A673 (cell line): ENCODE data around the gene KPNA5. TPM values are rescaled to one million over a fixed set of nuclear protein-coding genes. Genes with fewer than 3 reads are reported as not detected.
"Not testable (repeated sequence)": the region's sequence is repeated elsewhere in the genome, so short reads cannot be mapped to it uniquely, and the experiment has no call there.

ENCODE experiments used
- BruUV-seq: library from RNA; stranded (reverse); fragments of 400-500 nt; replicated peaks from 2 replicates; lab custom pipeline; 2021; lab: Mats Ljungman, UMichigan
- CTCF ChIA-PET: fragments of 300-600 bp; sonication (Branson Sonifier 250); formaldehyde crosslinking; loops from one replicate; lab custom pipeline; 2022; ENCODE audit warnings: antibody characterized with exemption; lab: Charles Lee
- POLR2A ChIA-PET: fragments of 300-600 bp; sonication (Branson Sonifier 250); formaldehyde crosslinking; loops from one replicate; lab custom pipeline; 2022; ENCODE audit warnings: antibody characterized with exemption; ENCODE audit not compliant: low non-redundant PET; lab: Charles Lee
- DNase-seq: peaks from one replicate; pipeline ENCODE4 v3.0.0-alpha.2; 2015; ENCODE audit warnings: low spot score
- H3K27ac ChIP-seq: fragments of 200-600 bp; sonication (generic); 2 replicates; pipeline ENCODE4 v1.5.1; 2016; ENCODE audit warnings: mixed run types, low read depth, mild to moderate bottlenecking, mixed read lengths, antibody characterized with exemption, low read length; ENCODE audit not compliant: poor library complexity, severe bottlenecking
- H3K27me3 ChIP-seq: fragments of 200-600 bp; sonication (generic); replicated peaks from 2 replicates; pipeline ENCODE4 v1.6.1; 2017; ENCODE audit warnings: mixed run types, low read depth, mild to moderate bottlenecking, mixed read lengths, antibody characterized with exemption, low read length; ENCODE audit not compliant: insufficient read depth, poor library complexity
- H3K36me3 ChIP-seq: fragments of 200-600 bp; sonication (generic); 2 replicates; pipeline ENCODE4 v1.6.1; 2016; ENCODE audit warnings: mixed run types, mild to moderate bottlenecking, mixed read lengths, antibody characterized with exemption, low read length; ENCODE audit not compliant: insufficient read depth, poor library complexity, severe bottlenecking
- H3K4me1 ChIP-seq: fragments of 200-600 bp; sonication (generic); 2 replicates; pipeline ENCODE4 v1.6.1; 2017; ENCODE audit warnings: mixed run types, mild to moderate bottlenecking, mixed read lengths, antibody characterized with exemption, low read length; ENCODE audit not compliant: insufficient read depth, poor library complexity, severe bottlenecking
- H3K4me3 ChIP-seq: fragments of 200-600 bp; sonication (generic); 2 replicates; pipeline ENCODE4 v1.5.1; 2016; ENCODE audit warnings: low read depth, mixed run types, mild to moderate bottlenecking, mixed read lengths, low read length; ENCODE audit not compliant: poor library complexity, severe bottlenecking
- H3K9me3 ChIP-seq: fragments of 200-600 bp; sonication (generic); 2 replicates; pipeline ENCODE4 v1.6.1; 2016; ENCODE audit warnings: mixed run types, low read depth, mild to moderate bottlenecking, mixed read lengths, antibody characterized with exemption, low read length; ENCODE audit not compliant: poor library complexity, severe bottlenecking
- CTCF ChIP-seq: fragments of 300-800, 200-600 bp; sonication (generic); conservative IDR thresholded peaks from 2 replicates; pipeline ENCODE4 v1.5.1; 2017; ENCODE audit warnings: low read depth, mild to moderate bottlenecking, antibody characterized with exemption, low read length, moderate library complexity, mixed read lengths
- EZH2 ChIP-seq: fragments of 200-600 bp; sonication (generic); IDR thresholded peaks from 2 replicates; pipeline ENCODE4 v1.6.1; 2017; ENCODE audit warnings: borderline replicate concordance, low read depth, mild to moderate bottlenecking, mixed read lengths, antibody characterized with exemption, low read length; ENCODE audit not compliant: poor library complexity, severe bottlenecking
- intact Hi-C: fragments of 100-400 bp; cut with micrococcal nuclease; formaldehyde crosslinking; loops from one replicate; pipeline ENCODE4 v1.10.0; 2022; ENCODE audit not compliant: unreplicated experiment
- total RNA-seq: library from RNA; stranded (reverse); gene quantifications from 2 replicates; pipeline ENCODE4 v1.2.3, GENCODE V29; 2021

The KPNA5 gene
- total RNA-seq, 1 experiment from 2014 or later = 19.4 TPM

GRCh38 chr6:116661594-116661993 lies 19.4 kb upstream of the KPNA5 start:
- intact Hi-C loops = no loop called here
- TF ChIP-seq CTCF (no peak), EZH2 (no peak)
- Histone ChIP-seq H3K27ac (no peak overlapping the region), H3K9me3 (no peaks in the 10 kb centered on the region), H3K27me3 (no peaks in the 10 kb centered on the region), H3K4me3 (no peak overlapping the region), H3K4me1 (peaks cover 16% of the 10 kb centered on the region), H3K36me3 (no peaks in the 10 kb centered on the region)
- no peak for DNase-seq
- ChIA-PET POLR2A (interaction anchor here (0.6 kb wide), 1 partner anchor 43 kb away, joined by 3 read pairs; no protein-coding TSS in a partner anchor), CTCF (no interaction called here)
- BruUV-seq = no TSS peak

- intact Hi-C loops = no loop called here
- Histone ChIP-seq H3K9me3 (no peaks in the 10 kb centered on the region), H3K4me3 (no peak overlapping the region), H3K36me3 (no peaks in the 10 kb centered on the region), H3K27me3 (no peaks in the 10 kb centered on the region), H3K27ac (no peak overlapping the region), H3K4me1 (peaks cover 18% of the 10 kb centered on the region)
- POLR2A ChIA-PET = no interaction called here
- BruUV-seq = no TSS peak
- no peak for DNase-seq
- TF ChIP-seq EZH2 (no peak), CTCF (no peak)
- CTCF ChIA-PET = no interaction called here
Measured at GRCh38 chr6:116662202-116662601, 18.8 kb upstream of the KPNA5 start.

GRCh38 chr6:116663308-116663707 lies 17.7 kb upstream of the KPNA5 start:
- Histone ChIP-seq H3K36me3 (no peaks in the 10 kb centered on the region), H3K9me3 (no peaks in the 10 kb centered on the region), H3K4me3 (no peak overlapping the region), H3K27ac (no peak overlapping the region), H3K4me1 (peaks cover 21% of the 10 kb centered on the region), H3K27me3 (no peaks in the 10 kb centered on the region)
- ChIA-PET POLR2A (no interaction called here), CTCF (no interaction called here)
- intact Hi-C loops = no loop called here
- TF ChIP-seq EZH2 = no peak
- no peak for TF ChIP-seq CTCF
- BruUV-seq = no TSS peak
- DNase-seq = no peak

- H3K9me3 ChIP-seq, H3K27ac ChIP-seq, H3K4me3 ChIP-seq, H3K27me3 ChIP-seq, DNase-seq, H3K36me3 ChIP-seq, BruUV-seq, CTCF ChIA-PET, POLR2A ChIA-PET, intact Hi-C loops: not testable (repeated sequence)
- peaks cover 21% of the 10 kb centered on the region for H3K4me1 ChIP-seq
Measured at GRCh38 chr6:116664169-116664568, 16.8 kb upstream of the KPNA5 start.
